HepG2 (cell line): ENCODE results near the gene ALK.

ENCODE experiments used
- EZH2 ChIP-seq: conservative IDR thresholded peaks from 2 replicates; pipeline ENCODE4 v1.6.1; 2012; ENCODE audit warnings: mild to moderate bottlenecking, low read depth, low read length, moderate library complexity
- POLR2A ChIP-seq, 2 experiments: IDR thresholded peaks; 2 replicates each; pipeline ENCODE4 v1.6.1; 2011; ENCODE audit warnings: low read depth in 2 of 2, low read length in 2 of 2, mild to moderate bottlenecking in 1 of 2, moderate library complexity in 1 of 2; ENCODE audit not compliant: insufficient read depth in 1 of 2
- POLR2AphosphoS5 ChIP-seq: IDR thresholded peaks from 2 replicates; pipeline ENCODE4 v1.6.1; 2012; ENCODE audit warnings: low read depth, low read length
- RAD51 ChIP-seq: fragments of 450-650 bp; IDR thresholded peaks from 2 replicates; pipeline ENCODE4 v1.6.1; 2016; ENCODE audit warnings: borderline replicate concordance
- RXRA ChIP-seq: sonication (generic); formaldehyde crosslinking; IDR thresholded peaks from 2 replicates; pipeline ENCODE4 v1.5.1; 2020; ENCODE audit warnings: missing genetic modification reagents
- TMF1 ChIP-seq: sonication (generic); formaldehyde crosslinking; IDR thresholded peaks from 2 replicates; pipeline ENCODE4 v1.8.1; 2022; ENCODE audit warnings: low read depth, missing genetic modification reagents
- ZSCAN29 ChIP-seq: sonication (generic); formaldehyde crosslinking; conservative IDR thresholded peaks from 2 replicates; pipeline ENCODE4 v1.4.0; 2020; ENCODE audit warnings: mild to moderate bottlenecking, missing genetic modification reagents
- TF ChIP-seq, protein P1 (sequence below): sonication (generic); formaldehyde crosslinking; IDR thresholded peaks from 2 replicates; pipeline ENCODE4 v1.4.0; 2020; ENCODE audit warnings: missing genetic modification reagents
- TF ChIP-seq, protein P2 (sequence below): sonication (generic); formaldehyde crosslinking; IDR thresholded peaks from 2 replicates; pipeline ENCODE4 v1.4.0; 2020; ENCODE audit warnings: missing genetic modification reagents
- TF ChIP-seq, protein P3 (sequence below): IDR thresholded peaks from 2 replicates; pipeline ENCODE4 v1.6.1; 2016; ENCODE audit warnings: missing compliant biosample characterization, missing genetic modification reagents, borderline replicate concordance
- TF ChIP-seq, protein P4 (sequence below): sonication (generic); formaldehyde crosslinking; IDR thresholded peaks from 2 replicates; pipeline ENCODE4 v1.4.0; 2020; ENCODE audit warnings: missing genetic modification reagents
- TF ChIP-seq, protein P5 (sequence below): sonication (generic); formaldehyde crosslinking; IDR thresholded peaks from 2 replicates; pipeline ENCODE4 v1.5.0; 2020; ENCODE audit warnings: mild to moderate bottlenecking, missing genetic modification reagents, moderate library complexity
- TF ChIP-seq, protein P6 (sequence below): sonication (generic); formaldehyde crosslinking; IDR thresholded peaks from 2 replicates; pipeline ENCODE4 v1.5.0; 2020; ENCODE audit warnings: missing genetic modification reagents

DNA sequence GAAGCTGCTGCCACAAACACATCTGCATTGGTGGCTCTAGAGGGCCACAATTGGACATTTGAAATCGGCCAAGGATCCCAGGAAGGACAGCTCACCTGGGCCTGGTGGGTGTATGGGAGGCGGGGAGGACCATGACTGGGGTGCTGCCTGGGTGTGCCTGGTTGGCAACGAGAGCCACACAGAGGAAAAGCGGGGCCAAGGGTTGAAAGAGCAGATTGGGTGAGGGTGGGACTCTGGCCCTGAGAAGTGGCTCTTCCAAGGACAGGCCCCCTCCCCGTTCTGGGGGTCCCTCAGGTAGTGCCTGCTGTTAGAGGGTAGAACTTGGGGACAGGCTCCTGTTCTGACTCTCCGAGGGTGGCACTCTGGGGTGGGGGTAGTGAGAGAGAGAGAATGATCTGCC is 703.3 kb downstream of the ALK start:
- TF ChIP-seq, protein P1, sequence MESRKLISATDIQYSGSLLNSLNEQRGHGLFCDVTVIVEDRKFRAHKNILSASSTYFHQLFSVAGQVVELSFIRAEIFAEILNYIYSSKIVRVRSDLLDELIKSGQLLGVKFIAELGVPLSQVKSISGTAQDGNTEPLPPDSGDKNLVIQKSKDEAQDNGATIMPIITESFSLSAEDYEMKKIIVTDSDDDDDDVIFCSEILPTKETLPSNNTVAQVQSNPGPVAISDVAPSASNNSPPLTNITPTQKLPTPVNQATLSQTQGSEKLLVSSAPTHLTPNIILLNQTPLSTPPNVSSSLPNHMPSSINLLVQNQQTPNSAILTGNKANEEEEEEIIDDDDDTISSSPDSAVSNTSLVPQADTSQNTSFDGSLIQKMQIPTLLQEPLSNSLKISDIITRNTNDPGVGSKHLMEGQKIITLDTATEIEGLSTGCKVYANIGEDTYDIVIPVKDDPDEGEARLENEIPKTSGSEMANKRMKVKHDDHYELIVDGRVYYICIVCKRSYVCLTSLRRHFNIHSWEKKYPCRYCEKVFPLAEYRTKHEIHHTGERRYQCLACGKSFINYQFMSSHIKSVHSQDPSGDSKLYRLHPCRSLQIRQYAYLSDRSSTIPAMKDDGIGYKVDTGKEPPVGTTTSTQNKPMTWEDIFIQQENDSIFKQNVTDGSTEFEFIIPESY (CRISPR knock-in tag) = no peak
- TF ChIP-seq POLR2AphosphoS5 (no peak), ZSCAN29 (CRISPR knock-in tag) (no peak), RAD51 (no peak), POLR2A (IDR thresholded peaks at IDR 0.05; ENCODE audit: insufficient read depth in 1 of 2, low read depth in 2 of 2, low read length in 2 of 2) (no peak), EZH2 (no peak), RXRA (CRISPR knock-in tag) (no peak), TMF1 (CRISPR knock-in tag) (no peak)
- TF ChIP-seq, protein P2, sequence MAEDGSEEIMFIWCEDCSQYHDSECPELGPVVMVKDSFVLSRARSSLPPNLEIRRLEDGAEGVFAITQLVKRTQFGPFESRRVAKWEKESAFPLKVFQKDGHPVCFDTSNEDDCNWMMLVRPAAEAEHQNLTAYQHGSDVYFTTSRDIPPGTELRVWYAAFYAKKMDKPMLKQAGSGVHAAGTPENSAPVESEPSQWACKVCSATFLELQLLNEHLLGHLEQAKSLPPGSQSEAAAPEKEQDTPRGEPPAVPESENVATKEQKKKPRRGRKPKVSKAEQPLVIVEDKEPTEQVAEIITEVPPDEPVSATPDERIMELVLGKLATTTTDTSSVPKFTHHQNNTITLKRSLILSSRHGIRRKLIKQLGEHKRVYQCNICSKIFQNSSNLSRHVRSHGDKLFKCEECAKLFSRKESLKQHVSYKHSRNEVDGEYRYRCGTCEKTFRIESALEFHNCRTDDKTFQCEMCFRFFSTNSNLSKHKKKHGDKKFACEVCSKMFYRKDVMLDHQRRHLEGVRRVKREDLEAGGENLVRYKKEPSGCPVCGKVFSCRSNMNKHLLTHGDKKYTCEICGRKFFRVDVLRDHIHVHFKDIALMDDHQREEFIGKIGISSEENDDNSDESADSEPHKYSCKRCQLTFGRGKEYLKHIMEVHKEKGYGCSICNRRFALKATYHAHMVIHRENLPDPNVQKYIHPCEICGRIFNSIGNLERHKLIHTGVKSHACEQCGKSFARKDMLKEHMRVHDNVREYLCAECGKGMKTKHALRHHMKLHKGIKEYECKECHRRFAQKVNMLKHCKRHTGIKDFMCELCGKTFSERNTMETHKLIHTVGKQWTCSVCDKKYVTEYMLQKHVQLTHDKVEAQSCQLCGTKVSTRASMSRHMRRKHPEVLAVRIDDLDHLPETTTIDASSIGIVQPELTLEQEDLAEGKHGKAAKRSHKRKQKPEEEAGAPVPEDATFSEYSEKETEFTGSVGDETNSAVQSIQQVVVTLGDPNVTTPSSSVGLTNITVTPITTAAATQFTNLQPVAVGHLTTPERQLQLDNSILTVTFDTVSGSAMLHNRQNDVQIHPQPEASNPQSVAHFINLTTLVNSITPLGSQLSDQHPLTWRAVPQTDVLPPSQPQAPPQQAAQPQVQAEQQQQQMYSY = no peak
- TF ChIP-seq, protein P3, sequence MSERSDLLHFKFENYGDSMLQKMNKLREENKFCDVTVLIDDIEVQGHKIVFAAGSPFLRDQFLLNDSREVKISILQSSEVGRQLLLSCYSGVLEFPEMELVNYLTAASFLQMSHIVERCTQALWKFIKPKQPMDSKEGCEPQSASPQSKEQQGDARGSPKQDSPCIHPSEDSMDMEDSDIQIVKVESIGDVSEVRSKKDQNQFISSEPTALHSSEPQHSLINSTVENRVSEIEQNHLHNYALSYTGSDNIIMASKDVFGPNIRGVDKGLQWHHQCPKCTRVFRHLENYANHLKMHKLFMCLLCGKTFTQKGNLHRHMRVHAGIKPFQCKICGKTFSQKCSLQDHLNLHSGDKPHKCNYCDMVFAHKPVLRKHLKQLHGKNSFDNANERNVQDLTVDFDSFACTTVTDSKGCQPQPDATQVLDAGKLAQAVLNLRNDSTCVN = no peak
- TF ChIP-seq, protein P4, sequence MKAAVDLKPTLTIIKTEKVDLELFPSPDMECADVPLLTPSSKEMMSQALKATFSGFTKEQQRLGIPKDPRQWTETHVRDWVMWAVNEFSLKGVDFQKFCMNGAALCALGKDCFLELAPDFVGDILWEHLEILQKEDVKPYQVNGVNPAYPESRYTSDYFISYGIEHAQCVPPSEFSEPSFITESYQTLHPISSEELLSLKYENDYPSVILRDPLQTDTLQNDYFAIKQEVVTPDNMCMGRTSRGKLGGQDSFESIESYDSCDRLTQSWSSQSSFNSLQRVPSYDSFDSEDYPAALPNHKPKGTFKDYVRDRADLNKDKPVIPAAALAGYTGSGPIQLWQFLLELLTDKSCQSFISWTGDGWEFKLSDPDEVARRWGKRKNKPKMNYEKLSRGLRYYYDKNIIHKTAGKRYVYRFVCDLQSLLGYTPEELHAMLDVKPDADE = no peak
- TF ChIP-seq, protein P5, sequence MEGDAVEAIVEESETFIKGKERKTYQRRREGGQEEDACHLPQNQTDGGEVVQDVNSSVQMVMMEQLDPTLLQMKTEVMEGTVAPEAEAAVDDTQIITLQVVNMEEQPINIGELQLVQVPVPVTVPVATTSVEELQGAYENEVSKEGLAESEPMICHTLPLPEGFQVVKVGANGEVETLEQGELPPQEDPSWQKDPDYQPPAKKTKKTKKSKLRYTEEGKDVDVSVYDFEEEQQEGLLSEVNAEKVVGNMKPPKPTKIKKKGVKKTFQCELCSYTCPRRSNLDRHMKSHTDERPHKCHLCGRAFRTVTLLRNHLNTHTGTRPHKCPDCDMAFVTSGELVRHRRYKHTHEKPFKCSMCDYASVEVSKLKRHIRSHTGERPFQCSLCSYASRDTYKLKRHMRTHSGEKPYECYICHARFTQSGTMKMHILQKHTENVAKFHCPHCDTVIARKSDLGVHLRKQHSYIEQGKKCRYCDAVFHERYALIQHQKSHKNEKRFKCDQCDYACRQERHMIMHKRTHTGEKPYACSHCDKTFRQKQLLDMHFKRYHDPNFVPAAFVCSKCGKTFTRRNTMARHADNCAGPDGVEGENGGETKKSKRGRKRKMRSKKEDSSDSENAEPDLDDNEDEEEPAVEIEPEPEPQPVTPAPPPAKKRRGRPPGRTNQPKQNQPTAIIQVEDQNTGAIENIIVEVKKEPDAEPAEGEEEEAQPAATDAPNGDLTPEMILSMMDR (CRISPR knock-in tag) = no peak
- TF ChIP-seq, protein P6, sequence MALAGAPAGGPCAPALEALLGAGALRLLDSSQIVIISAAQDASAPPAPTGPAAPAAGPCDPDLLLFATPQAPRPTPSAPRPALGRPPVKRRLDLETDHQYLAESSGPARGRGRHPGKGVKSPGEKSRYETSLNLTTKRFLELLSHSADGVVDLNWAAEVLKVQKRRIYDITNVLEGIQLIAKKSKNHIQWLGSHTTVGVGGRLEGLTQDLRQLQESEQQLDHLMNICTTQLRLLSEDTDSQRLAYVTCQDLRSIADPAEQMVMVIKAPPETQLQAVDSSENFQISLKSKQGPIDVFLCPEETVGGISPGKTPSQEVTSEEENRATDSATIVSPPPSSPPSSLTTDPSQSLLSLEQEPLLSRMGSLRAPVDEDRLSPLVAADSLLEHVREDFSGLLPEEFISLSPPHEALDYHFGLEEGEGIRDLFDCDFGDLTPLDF (CRISPR knock-in tag) = no peak
